Brain microvascular endothelial cell (primary cell): Measurements from ENCODE around the gene ADARB2.

Source experiments
- DNase-seq: peaks from one replicate; pipeline ENCODE4 v3.0.0-alpha.2; 2020
- H3K27ac ChIP-seq: fragments of 250-450 bp; sonication (Bioruptor Pico); 2 replicates; pipeline ENCODE4 v1.5.1; 2020; ENCODE audit warnings: mild to moderate bottlenecking, moderate library complexity
- H3K27me3 ChIP-seq: fragments of 250-450 bp; sonication (Bioruptor Pico); replicated peaks from 2 replicates; pipeline ENCODE4 v1.5.1; 2020; ENCODE audit warnings: mild to moderate bottlenecking
- H3K36me3 ChIP-seq: fragments of 250-450 bp; sonication (Bioruptor Pico); replicated peaks from 2 replicates; pipeline ENCODE4 v1.5.1; 2020; ENCODE audit warnings: mild to moderate bottlenecking
- H3K4me3 ChIP-seq: 2 replicates; pipeline ENCODE4 v1.5.1; 2011; ENCODE audit warnings: low read depth, mild to moderate bottlenecking, control low read depth, low read length, moderate library complexity
- in situ Hi-C: cut with HindIII; loops from 2 replicates; pipeline ENCODE4 v1.10.0; 2017; ENCODE audit warnings: low sequenced_read_pairs, low pct_ligation_motif_present
- TF ChIP-seq, protein P1 (sequence below): IDR thresholded peaks from 2 replicates; pipeline ENCODE4 v1.5.1; 2011; ENCODE audit warnings: low read depth, mild to moderate bottlenecking, moderate library complexity, low read length, control low read depth, inconsistent platforms; ENCODE audit errors: missing control alignments

ADARB2 gene

DNA sequence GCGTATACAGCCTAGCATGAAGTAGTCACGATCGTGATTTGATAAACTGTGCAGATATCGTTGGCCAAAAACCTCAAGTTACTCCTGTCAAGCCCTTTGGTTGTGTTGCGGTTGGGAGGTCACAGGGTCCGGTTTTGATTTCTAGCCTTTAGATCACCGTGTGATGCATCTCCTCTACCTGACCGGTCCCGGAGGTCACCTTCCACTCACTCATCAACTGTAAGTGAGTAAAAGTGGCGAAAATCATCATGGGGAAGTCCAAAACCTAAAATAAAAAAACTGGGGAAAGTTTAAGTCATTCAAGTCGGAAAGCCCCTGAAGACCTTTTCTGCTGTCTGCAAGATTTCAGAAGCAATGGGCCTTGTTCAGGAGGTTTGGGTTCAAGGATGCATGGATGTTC is 62.8 kb downstream of the ADARB2 start:
- H3K27me3 ChIP-seq: no peaks in the 10 kb centered on the region

DNA sequence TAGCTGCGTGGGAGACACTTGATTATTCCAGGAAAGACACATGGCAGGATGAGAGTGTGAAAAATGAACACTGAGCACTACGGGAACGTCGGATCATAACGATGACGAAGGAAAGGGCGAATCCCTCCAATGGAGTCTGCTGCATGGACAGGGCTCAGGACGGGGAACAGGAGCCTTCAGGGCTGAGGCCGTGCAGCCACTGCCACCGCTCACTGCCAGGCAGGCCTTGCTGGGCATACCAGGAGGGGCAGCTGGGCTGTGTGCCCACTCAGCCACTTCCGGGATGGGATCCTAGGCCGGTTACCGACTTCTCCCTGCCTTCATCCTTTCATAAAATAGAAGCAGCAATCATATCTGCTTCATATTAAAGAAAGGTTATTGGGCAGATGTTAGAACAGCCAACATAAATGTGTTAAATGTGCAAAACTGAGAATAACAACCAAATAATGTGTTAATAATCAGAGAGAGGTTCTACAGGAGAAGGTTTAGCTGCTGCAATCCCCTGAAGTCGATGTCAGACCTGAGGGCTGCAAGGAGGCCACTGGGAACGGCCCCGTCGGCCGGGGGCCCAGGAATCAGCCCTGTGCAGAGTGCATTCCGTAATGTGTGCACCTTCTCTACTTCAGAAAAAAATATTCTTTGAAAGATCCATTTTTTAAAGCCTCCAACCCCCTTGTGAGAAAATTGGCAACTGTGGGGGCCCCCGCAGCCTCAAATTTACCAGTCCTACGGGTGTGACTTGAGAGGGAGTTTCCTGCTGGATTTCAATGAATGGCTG is 63.6 kb downstream of the ADARB2 start:
- no peaks in the 10 kb centered on the region for H3K27me3 ChIP-seq
- no peaks in the 10 kb centered on the region for H3K36me3 ChIP-seq
- no peak overlapping the region for H3K4me3 ChIP-seq
- H3K27ac ChIP-seq: no peak overlapping the region
- TF ChIP-seq, protein P1, sequence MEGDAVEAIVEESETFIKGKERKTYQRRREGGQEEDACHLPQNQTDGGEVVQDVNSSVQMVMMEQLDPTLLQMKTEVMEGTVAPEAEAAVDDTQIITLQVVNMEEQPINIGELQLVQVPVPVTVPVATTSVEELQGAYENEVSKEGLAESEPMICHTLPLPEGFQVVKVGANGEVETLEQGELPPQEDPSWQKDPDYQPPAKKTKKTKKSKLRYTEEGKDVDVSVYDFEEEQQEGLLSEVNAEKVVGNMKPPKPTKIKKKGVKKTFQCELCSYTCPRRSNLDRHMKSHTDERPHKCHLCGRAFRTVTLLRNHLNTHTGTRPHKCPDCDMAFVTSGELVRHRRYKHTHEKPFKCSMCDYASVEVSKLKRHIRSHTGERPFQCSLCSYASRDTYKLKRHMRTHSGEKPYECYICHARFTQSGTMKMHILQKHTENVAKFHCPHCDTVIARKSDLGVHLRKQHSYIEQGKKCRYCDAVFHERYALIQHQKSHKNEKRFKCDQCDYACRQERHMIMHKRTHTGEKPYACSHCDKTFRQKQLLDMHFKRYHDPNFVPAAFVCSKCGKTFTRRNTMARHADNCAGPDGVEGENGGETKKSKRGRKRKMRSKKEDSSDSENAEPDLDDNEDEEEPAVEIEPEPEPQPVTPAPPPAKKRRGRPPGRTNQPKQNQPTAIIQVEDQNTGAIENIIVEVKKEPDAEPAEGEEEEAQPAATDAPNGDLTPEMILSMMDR: no peak
- DNase-seq: no peak
- in situ Hi-C loops: no loop called here

More for the DNA sequence above, 62.8 kb downstream of the ADARB2 start:
- TF ChIP-seq, protein P1: no peak
- Histone ChIP-seq H3K36me3 (no peaks in the 10 kb centered on the region), H3K27ac (no peak overlapping the region), H3K4me3 (no peak overlapping the region)
- DNase-seq: no peak
- in situ Hi-C loops: no loop called here

DNA sequence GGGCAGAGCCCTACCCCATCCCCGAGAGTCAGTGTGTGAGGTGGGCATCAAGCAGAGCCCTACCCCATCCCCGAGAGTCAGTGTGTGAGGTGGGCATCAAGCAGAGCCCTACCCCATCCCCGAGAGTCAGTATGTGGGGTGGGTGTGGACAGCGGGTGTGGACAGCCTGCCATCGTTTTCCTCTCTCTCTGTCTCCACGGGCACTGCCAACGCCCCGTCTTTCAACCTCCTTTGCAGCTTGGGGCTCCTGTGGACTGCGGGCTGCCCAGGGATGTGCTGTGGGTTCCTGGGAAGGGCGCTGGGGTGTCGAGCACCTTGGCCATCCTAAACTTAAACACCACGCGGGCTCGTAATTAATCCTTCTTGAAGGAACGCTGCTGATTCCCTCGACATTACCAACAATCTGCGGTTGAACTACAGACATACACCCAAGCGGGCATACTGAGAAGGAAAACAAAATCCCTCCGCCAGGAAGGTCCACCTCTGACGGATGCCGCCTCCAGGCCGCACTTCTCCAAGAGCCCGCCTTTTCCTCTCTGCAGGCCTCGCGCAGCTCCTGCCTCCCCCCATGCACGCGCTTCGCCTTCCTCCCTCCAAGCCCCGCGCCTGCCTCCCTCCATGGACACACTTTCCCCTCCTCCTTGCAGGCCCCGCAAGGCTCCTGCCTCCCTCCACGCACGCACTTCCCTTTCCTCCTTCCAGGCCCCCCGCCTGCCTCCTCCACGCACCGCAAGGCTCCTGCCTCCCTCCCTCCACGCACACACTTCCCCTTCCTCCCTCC is 65.1 kb downstream of the ADARB2 start:
- TF ChIP-seq, protein P1: no peak
- in situ Hi-C loops: no loop called here

DNA sequence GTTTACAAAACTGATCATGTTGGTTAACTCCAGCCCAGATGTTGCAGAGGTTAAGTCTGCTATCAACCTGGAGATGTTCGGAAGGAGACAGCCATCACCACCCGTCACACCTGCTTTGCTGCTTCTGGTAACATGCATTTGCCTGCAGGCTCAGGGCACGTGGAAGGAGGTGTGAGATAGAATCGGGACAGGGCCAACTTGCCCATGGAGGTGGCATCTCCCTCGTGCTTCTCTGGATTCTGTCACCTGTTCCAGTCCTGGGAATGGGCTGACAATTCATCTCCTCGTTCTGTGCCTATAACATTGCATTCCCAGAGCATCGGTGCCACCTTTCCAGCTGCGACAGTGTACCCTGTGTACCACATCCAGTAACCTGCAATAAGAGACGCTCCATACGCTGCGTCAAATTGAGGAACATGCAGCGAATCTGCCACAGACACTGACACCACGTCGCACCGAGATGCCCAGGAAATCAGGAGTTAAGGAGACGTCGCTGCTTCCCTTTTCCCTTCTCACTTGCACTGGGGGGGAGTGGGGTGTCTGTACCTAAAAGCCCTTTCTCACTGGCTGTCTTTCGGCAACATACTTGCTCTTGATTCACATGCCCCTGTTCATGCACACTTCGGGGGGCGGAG is 65.8 kb downstream of the ADARB2 start:
- Histone ChIP-seq H3K4me3 (no peak overlapping the region), H3K27ac (no peak overlapping the region), H3K27me3 (no peaks in the 10 kb centered on the region), H3K36me3 (no peaks in the 10 kb centered on the region)
- in situ Hi-C loops: no loop called here
- TF ChIP-seq, protein P1: no peak
- DNase-seq: no peak

More for the DNA sequence above, 65.1 kb downstream of the ADARB2 start:
- Histone ChIP-seq H3K36me3 (no peaks in the 10 kb centered on the region), H3K27me3 (no peaks in the 10 kb centered on the region), H3K27ac (no peak overlapping the region), H3K4me3 (no peak overlapping the region)
- DNase-seq: no peak

DNA sequence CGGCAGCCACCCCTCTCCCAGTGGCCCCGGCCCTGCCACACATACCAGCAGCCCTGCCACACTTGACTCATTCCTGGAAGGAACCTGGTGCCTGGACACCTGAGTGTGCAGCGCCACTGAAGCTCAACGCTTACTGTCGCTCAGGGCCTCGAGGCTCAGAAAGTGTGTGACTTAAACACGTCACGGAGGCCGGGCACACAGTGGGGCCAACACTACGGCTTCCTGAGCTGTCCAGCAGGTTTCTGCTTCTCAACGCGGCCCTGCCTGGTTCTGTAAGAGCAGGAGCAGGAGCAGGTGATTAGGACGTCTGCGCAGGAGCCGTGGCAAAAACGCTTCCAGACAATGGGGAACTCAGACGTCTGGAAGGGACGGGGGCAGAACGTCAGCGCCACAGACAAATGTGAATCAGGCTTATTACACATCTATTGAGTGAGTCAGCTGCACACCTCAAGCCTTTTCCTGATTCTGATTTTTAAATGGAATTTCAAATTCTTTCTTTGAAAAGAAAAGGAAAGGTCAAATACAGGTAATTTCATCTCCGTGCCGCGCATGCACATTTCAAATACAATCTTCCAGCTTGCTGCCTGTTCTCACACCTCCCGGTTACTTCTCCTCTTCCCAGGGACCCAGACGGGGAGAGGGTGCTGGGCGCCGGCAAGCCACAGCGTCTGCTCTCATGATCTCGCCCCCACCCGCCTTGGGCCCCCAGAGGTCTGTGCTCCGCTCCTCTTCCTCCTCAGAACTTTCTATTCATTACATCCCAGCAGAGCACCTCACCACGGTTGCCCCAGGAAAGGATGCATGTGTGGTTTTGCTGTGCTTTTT is 66.6 kb downstream of the ADARB2 start:
- Histone ChIP-seq H3K27me3 (no peaks in the 10 kb centered on the region), H3K36me3 (no peaks in the 10 kb centered on the region), H3K4me3 (no peak overlapping the region), H3K27ac (no peak overlapping the region)
- in situ Hi-C loops: no loop called here
- TF ChIP-seq, protein P1: no peak
- no peak for DNase-seq
